HepG2 (cell line): Measurements from ENCODE around the gene RAB1B. TPM values are rescaled to one million over a fixed set of nuclear protein-coding genes. Genes with fewer than 3 reads are reported as not detected.

Experiments used
- AGO2 ChIP-seq: fragments of 200-400 bp; formaldehyde crosslinking; optimal IDR thresholded peaks from 2 replicates; pipeline ENCODE3; 2017; ENCODE audit warnings: mild to moderate bottlenecking, low read depth, low read length, moderate library complexity
- GATA4 ChIP-seq: sonication (generic); IDR thresholded peaks from 2 replicates; pipeline ENCODE4 v1.6.1; 2016; ENCODE audit warnings: antibody characterized with exemption, low read depth, borderline replicate concordance
- RAD21 ChIP-seq: fragments of 450-650 bp; formaldehyde crosslinking; IDR thresholded peaks from 2 replicates; pipeline ENCODE4 v1.5.0; 2020; ENCODE audit warnings: mild to moderate bottlenecking
- RBM22 ChIP-seq: fragments of 200-400 bp; formaldehyde crosslinking; optimal IDR thresholded peaks from 2 replicates; pipeline ENCODE3; 2017; ENCODE audit warnings: mild to moderate bottlenecking, low read length, moderate library complexity
- SOX13 ChIP-seq, 3 experiments: fragments of 450-650 bp in 1 of 3; sonication (generic) in 1 of 3; formaldehyde crosslinking in 1 of 3; IDR thresholded peaks in 2 of 3; conservative IDR thresholded peaks in 1 of 3; 2 replicates each; pipeline versions ENCODE4 v1.5.0 to v1.6.1; 2016 to 2020; ENCODE audit warnings: antibody characterized with exemption in 1 of 3, mild to moderate bottlenecking in 1 of 3, missing compliant biosample characterization in 1 of 3, missing genetic modification reagents in 1 of 3, moderate library complexity in 1 of 3
- YY1 ChIP-seq: IDR thresholded peaks from 2 replicates; pipeline ENCODE4 v1.6.1; 2011; ENCODE audit warnings: low read length, low read depth, moderate library complexity, mild to moderate bottlenecking; ENCODE audit not compliant: insufficient read depth, insufficient replicate concordance
- ZBTB7A ChIP-seq: sonication (generic); formaldehyde crosslinking; IDR thresholded peaks from 2 replicates; pipeline ENCODE4 v1.8.0; 2022; ENCODE audit warnings: mild to moderate bottlenecking, missing genetic modification reagents
- ZNF354B ChIP-seq: sonication (generic); formaldehyde crosslinking; IDR thresholded peaks from 2 replicates; pipeline ENCODE4 v1.8.0; 2022; ENCODE audit warnings: mild to moderate bottlenecking, missing genetic modification reagents
- ZNF557 ChIP-seq: sonication (generic); formaldehyde crosslinking; IDR thresholded peaks from 2 replicates; pipeline ENCODE4 v1.4.0; 2020; ENCODE audit warnings: missing genetic modification reagents
- ZNF619 ChIP-seq: sonication (generic); formaldehyde crosslinking; IDR thresholded peaks from 2 replicates; pipeline ENCODE4 v1.4.0; 2020; ENCODE audit warnings: mild to moderate bottlenecking, missing genetic modification reagents
- ZNF883 ChIP-seq: sonication (generic); formaldehyde crosslinking; IDR thresholded peaks from 2 replicates; pipeline ENCODE4 v1.5.1; 2020; ENCODE audit warnings: mild to moderate bottlenecking, missing genetic modification reagents; ENCODE audit errors: not compliant biosample characterization
- ZSCAN30 ChIP-seq: sonication (generic); formaldehyde crosslinking; IDR thresholded peaks from 2 replicates; pipeline ENCODE4 v1.5.0; 2020; ENCODE audit warnings: mild to moderate bottlenecking, missing genetic modification reagents
- polyA plus RNA-seq, 8 experiments: library from polyadenylated mRNA; depleted of rRNA in 3 of 8; stranded (reverse) in 7 of 8; unstranded in 1 of 8; fragments of >200 nt; fragmentation: Illumina TruSeq in 4 of 8; extraction: Trizol in 4 of 8; gene quantifications; 2 replicates each; pipeline versions ENCODE4 v1.2.1 to v1.2.3, GENCODE V29; 2011 to 2016; ENCODE audit warnings: low read depth in 4 of 8, missing spikeins in 1 of 8, mixed read lengths in 1 of 8; ENCODE audit not compliant: insufficient read depth in 1 of 8
- total RNA-seq, 5 experiments: library from RNA; depleted of rRNA; stranded (reverse); fragments of >200 nt; fragmentation: Illumina TruSeq; extraction: Trizol; gene quantifications; 2 replicates each; pipeline ENCODE4 v1.2.3, GENCODE V29; 2016; ENCODE audit warnings: low read depth in 1 of 5
- TF ChIP-seq, protein P1 (sequence below): sonication (generic); formaldehyde crosslinking; IDR thresholded peaks from 2 replicates; pipeline ENCODE4 v1.8.0; 2023; ENCODE audit warnings: mild to moderate bottlenecking, missing genetic modification reagents
- TF ChIP-seq, protein P2 (sequence below): sonication (generic); formaldehyde crosslinking; IDR thresholded peaks from 2 replicates; pipeline ENCODE4 v1.4.0; 2020; ENCODE audit warnings: mild to moderate bottlenecking, missing genetic modification reagents
- TF ChIP-seq, protein P3 (sequence below): sonication (generic); formaldehyde crosslinking; IDR thresholded peaks from 2 replicates; pipeline ENCODE4 v1.4.0; 2020; ENCODE audit warnings: missing genetic modification reagents
- TF ChIP-seq, protein P4 (sequence below): sonication (generic); formaldehyde crosslinking; conservative IDR thresholded peaks from 2 replicates; pipeline ENCODE4 v1.8.0; 2022; ENCODE audit warnings: missing genetic modification reagents
- TF ChIP-seq, protein P5 (sequence below): sonication (generic); formaldehyde crosslinking; IDR thresholded peaks from 2 replicates; pipeline ENCODE4 v1.4.0; 2020; ENCODE audit warnings: missing genetic modification reagents
- TF ChIP-seq, protein P6 (sequence below): sonication (generic); formaldehyde crosslinking; IDR thresholded peaks from 2 replicates; pipeline ENCODE4 v1.5.0; 2020; ENCODE audit warnings: mild to moderate bottlenecking, missing genetic modification reagents

The RAB1B gene
- total and polyA plus RNA-seq, 2 of the 13 experiments (the other 11 are each of a cell fraction or from before 2014, with no cell fraction given) = 77.9 to 87.9 TPM

DNA sequence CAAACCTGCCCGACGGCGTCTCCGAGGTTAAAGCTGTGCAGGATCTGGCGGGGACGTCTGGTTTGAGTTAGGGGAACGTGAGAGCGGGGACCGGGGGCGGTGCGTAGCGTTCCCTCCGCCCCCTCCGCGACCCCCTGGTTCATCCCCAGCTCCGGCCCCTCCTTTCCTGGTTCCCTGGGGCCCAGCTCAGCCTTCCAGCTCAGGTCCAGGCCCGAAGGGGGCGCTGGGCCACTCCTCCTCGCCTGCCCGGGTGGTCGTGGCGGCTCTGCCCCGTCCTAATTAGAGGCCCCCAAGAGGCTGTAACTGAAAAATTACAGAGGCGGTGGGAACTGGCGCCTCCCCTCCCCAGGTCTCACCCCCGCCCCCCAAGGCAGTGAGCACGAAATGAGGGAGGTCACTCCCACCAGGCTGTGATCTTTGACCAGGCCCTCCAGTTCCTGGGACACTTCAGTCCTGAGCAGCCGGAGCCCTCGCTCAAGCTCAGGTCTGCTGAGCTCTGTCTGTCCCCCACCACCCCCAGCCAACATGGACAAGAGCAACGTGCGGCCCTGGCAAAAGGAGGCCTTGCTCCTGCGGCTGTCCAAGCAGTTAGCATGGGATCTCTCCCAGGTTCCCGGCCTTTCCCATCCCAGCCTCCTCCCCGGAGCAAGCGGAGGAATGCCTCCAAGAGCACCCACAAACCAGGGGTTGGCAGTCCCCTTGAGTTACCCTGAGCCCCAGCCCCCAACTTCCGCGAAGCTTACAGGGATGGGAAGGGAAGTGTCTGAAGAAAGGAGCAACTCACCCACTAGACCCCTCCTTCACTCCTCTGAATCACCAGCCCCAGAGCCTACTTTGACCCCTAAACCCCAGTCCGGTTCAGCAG is 45.1 kb downstream of the RAB1B start (continued):
- TF ChIP-seq RAD21 (no peak), ZSCAN30 (no peak), SOX13 (IDR thresholded peaks at IDR 0.05) (no peak), SOX13 (CRISPR knock-in tag; conservative IDR thresholded peaks at IDR 0.05 in 1 of 2, IDR thresholded peaks at IDR 0.05 in 1 of 2) (no peak), ZNF557 (CRISPR knock-in tag) (no peak), ZNF354B (CRISPR knock-in tag) (no peak), AGO2 (peak; percentile 76), RBM22 (no peak), ZNF883 (no peak), GATA4 (no peak), ZNF619 (no peak), YY1 (no peak), ZBTB7A (CRISPR knock-in tag) (peak; percentile 94)
- TF ChIP-seq, protein P1, sequence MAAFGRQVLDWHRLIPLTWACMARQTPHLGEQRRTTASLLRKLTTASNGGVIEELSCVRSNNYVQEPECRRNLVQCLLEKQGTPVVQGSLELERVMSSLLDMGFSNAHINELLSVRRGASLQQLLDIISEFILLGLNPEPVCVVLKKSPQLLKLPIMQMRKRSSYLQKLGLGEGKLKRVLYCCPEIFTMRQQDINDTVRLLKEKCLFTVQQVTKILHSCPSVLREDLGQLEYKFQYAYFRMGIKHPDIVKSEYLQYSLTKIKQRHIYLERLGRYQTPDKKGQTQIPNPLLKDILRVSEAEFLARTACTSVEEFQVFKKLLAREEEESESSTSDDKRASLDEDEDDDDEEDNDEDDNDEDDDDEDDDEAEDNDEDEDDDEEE = no peak
- TF ChIP-seq, protein P2, sequence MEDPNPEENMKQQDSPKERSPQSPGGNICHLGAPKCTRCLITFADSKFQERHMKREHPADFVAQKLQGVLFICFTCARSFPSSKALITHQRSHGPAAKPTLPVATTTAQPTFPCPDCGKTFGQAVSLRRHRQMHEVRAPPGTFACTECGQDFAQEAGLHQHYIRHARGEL (CRISPR knock-in tag) = no peak
- TF ChIP-seq, protein P3, sequence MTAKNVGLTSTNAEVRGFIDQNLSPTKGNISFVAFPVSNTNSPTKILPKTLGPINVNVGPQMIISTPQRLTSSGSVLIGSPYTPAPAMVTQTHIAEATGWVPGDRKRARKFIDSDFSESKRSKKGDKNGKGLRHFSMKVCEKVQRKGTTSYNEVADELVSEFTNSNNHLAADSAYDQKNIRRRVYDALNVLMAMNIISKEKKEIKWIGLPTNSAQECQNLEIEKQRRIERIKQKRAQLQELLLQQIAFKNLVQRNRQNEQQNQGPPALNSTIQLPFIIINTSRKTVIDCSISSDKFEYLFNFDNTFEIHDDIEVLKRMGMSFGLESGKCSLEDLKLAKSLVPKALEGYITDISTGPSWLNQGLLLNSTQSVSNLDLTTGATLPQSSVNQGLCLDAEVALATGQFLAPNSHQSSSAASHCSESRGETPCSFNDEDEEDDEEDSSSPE (CRISPR knock-in tag) = 0 out of 2 replicates have a peak, but pooled peaks have one; percentile 38
- TF ChIP-seq, protein P4, sequence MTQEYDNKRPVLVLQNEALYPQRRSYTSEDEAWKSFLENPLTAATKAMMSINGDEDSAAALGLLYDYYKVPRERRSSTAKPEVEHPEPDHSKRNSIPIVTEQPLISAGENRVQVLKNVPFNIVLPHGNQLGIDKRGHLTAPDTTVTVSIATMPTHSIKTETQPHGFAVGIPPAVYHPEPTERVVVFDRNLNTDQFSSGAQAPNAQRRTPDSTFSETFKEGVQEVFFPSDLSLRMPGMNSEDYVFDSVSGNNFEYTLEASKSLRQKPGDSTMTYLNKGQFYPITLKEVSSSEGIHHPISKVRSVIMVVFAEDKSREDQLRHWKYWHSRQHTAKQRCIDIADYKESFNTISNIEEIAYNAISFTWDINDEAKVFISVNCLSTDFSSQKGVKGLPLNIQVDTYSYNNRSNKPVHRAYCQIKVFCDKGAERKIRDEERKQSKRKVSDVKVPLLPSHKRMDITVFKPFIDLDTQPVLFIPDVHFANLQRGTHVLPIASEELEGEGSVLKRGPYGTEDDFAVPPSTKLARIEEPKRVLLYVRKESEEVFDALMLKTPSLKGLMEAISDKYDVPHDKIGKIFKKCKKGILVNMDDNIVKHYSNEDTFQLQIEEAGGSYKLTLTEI (CRISPR knock-in tag) = no peak
- TF ChIP-seq, protein P5, sequence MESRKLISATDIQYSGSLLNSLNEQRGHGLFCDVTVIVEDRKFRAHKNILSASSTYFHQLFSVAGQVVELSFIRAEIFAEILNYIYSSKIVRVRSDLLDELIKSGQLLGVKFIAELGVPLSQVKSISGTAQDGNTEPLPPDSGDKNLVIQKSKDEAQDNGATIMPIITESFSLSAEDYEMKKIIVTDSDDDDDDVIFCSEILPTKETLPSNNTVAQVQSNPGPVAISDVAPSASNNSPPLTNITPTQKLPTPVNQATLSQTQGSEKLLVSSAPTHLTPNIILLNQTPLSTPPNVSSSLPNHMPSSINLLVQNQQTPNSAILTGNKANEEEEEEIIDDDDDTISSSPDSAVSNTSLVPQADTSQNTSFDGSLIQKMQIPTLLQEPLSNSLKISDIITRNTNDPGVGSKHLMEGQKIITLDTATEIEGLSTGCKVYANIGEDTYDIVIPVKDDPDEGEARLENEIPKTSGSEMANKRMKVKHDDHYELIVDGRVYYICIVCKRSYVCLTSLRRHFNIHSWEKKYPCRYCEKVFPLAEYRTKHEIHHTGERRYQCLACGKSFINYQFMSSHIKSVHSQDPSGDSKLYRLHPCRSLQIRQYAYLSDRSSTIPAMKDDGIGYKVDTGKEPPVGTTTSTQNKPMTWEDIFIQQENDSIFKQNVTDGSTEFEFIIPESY (CRISPR knock-in tag) = no peak
- TF ChIP-seq, protein P6, sequence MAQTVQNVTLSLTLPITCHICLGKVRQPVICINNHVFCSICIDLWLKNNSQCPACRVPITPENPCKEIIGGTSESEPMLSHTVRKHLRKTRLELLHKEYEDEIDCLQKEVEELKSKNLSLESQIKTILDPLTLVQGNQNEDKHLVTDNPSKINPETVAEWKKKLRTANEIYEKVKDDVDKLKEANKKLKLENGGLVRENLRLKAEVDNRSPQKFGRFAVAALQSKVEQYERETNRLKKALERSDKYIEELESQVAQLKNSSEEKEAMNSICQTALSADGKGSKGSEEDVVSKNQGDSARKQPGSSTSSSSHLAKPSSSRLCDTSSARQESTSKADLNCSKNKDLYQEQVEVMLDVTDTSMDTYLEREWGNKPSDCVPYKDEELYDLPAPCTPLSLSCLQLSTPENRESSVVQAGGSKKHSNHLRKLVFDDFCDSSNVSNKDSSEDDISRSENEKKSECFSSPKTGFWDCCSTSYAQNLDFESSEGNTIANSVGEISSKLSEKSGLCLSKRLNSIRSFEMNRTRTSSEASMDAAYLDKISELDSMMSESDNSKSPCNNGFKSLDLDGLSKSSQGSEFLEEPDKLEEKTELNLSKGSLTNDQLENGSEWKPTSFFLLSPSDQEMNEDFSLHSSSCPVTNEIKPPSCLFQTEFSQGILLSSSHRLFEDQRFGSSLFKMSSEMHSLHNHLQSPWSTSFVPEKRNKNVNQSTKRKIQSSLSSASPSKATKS (CRISPR knock-in tag) = no peak
